GM12878 (cell line): ENCODE measurements around the gene DMRT2. TPM values are rescaled to one million over a fixed set of nuclear protein-coding genes. Genes with fewer than 3 reads are reported as not detected.
A peak's percentile ranks its signal among the peaks of the same experiment; 100 is the strongest.

Experiments
- ATAC-seq: fragments of 200-7000 bp; cut with Tn5 transposase; 3 replicates; pipeline ENCODE4 v1.9.1; 2020; ENCODE audit warnings: mild to moderate bottlenecking, moderate library complexity
- BruUV-seq: library from RNA; stranded (reverse); fragments of 400-500 nt; replicated peaks from 2 replicates; lab custom pipeline; 2021; lab: Mats Ljungman, UMichigan
- CTCF ChIA-PET: fragments of 300-600 bp; sonication (Branson Sonifier 250); formaldehyde crosslinking; extraction: SDS; loops from one replicate; lab custom pipeline; 2021; ENCODE audit warnings: inconsistent platforms; lab: Yijun Ruan, JAX
- POLR2A ChIA-PET: fragments of 350-600 bp; formaldehyde crosslinking; extraction: SDS; loops from one replicate; lab custom pipeline; 2021; ENCODE audit warnings: inconsistent platforms; lab: Charles Lee
- RAD21 ChIA-PET: fragments of 300-600 bp; sonication (Branson Sonifier 250); formaldehyde crosslinking; loops from one replicate; lab custom pipeline; 2023; ENCODE audit warnings: antibody characterized with exemption; ENCODE audit not compliant: unreplicated experiment; lab: Charles Lee
- SMC1A ChIA-PET: fragments of 300-600 bp; sonication (Branson Sonifier 250); formaldehyde crosslinking; loops from one replicate; lab custom pipeline; 2023; ENCODE audit not compliant: unreplicated experiment, uncharacterized antibody; lab: Charles Lee
- DNase-seq: peaks from one replicate; pipeline ENCODE4 v3.0.0-alpha.2; 2011; ENCODE audit warnings: low read depth, low spot score
- FAIRE-seq: peaks from 3 replicates; lab custom pipeline; 2011; peaks lifted over from hg19 to GRCh38; lab: Jason Lieb, UNC
- H2AFZ ChIP-seq: 2 replicates; pipeline ENCODE4 v1.6.0; 2011; ENCODE audit warnings: low read depth, low read length, control low read depth; ENCODE audit not compliant: control insufficient read depth
- H3K27ac ChIP-seq: 2 replicates; pipeline ENCODE4 v1.5.1; 2011; ENCODE audit warnings: control low read depth; ENCODE audit not compliant: control insufficient read depth, insufficient read depth
- H3K27me3 ChIP-seq, 2 experiments: replicated peaks in 1 of 2; 2 replicates each; pipeline versions ENCODE4 v1.6.0 to v1.6.1; 2011; ENCODE audit warnings: low read length in 1 of 2; ENCODE audit not compliant: control insufficient read depth in 2 of 2, insufficient read depth in 2 of 2
- H3K36me3 ChIP-seq, 2 experiments: 2 replicates each; pipeline ENCODE4 v1.5.1; 2011; ENCODE audit warnings: low read length in 1 of 2; ENCODE audit not compliant: control insufficient read depth in 2 of 2, insufficient read depth in 2 of 2
- H3K4me1 ChIP-seq: 2 replicates; pipeline ENCODE4 v1.6.1; 2011; ENCODE audit warnings: mild to moderate bottlenecking, low read length, moderate library complexity, mixed read lengths; ENCODE audit not compliant: control insufficient read depth, insufficient read depth
- H3K4me2 ChIP-seq: 2 replicates; pipeline ENCODE4 v1.6.0; 2011; ENCODE audit warnings: control low read depth; ENCODE audit not compliant: control insufficient read depth, insufficient read depth
- H3K4me3 ChIP-seq: fragments of 200-600 bp; sonication (generic); 2 replicates; pipeline ENCODE4 v1.5.1; 2016
- H3K79me2 ChIP-seq: 2 replicates; pipeline ENCODE4 v1.6.0; 2011; ENCODE audit warnings: low read length; ENCODE audit not compliant: control insufficient read depth, insufficient read depth
- H3K9ac ChIP-seq: 2 replicates; pipeline ENCODE4 v1.8.0; 2011; ENCODE audit warnings: low read length, control low read depth, mixed read lengths; ENCODE audit not compliant: control insufficient read depth, insufficient read depth
- H3K9me3 ChIP-seq: replicated peaks from 3 replicates; pipeline ENCODE4 v1.5.1; 2011; ENCODE audit warnings: mild to moderate bottlenecking, low read length; ENCODE audit not compliant: control insufficient read depth, insufficient read depth
- H4K20me1 ChIP-seq: 2 replicates; pipeline ENCODE4 v1.6.0; 2011; ENCODE audit not compliant: control insufficient read depth, insufficient read depth
- EED ChIP-seq: sonication (generic); IDR thresholded peaks from 2 replicates; pipeline ENCODE4 v1.6.1; 2016; ENCODE audit warnings: antibody characterized with exemption, low read depth
- MEF2A ChIP-seq: IDR thresholded peaks from 2 replicates; pipeline ENCODE4 v1.6.1; 2011; ENCODE audit warnings: low read depth, mild to moderate bottlenecking, low read length, moderate library complexity; ENCODE audit not compliant: insufficient read depth
- MYB ChIP-seq: fragments of 150-350 bp; IDR thresholded peaks from 2 replicates; pipeline ENCODE4 v1.6.1; 2014; ENCODE audit warnings: mild to moderate bottlenecking, low read depth, low read length, borderline replicate concordance
- REST ChIP-seq: IDR thresholded peaks from 2 replicates; pipeline ENCODE4 v1.6.1; 2012; ENCODE audit warnings: mild to moderate bottlenecking, low read depth, low read length
- SKIL ChIP-seq: fragments of 450-650 bp; IDR thresholded peaks from 2 replicates; pipeline ENCODE4 v1.6.1; 2017; ENCODE audit warnings: mild to moderate bottlenecking, low read depth, inconsistent platforms; ENCODE audit not compliant: poor library complexity, severe bottlenecking
- SPI1 ChIP-seq: IDR thresholded peaks from 2 replicates; pipeline ENCODE4 v1.6.1; 2011; ENCODE audit warnings: low read depth, mild to moderate bottlenecking, low read length, moderate library complexity, borderline replicate concordance; ENCODE audit not compliant: insufficient read depth
- ZNF622 ChIP-seq: fragments of 450-650 bp; IDR thresholded peaks from 2 replicates; pipeline ENCODE4 v1.6.1; 2017; ENCODE audit warnings: mild to moderate bottlenecking, inconsistent platforms
- WGBS: methylation state at CpG from one replicate; pipeline ENCODE4 v1.1.6; 2016; ENCODE audit warnings: low lambda C conversion rate; ENCODE audit not compliant: insufficient replicate concordance, insufficient coverage; ENCODE audit errors: missing lambda C conversion rate; 5-methylcytosine and 5-hydroxymethylcytosine counted together
- in situ Hi-C: fragments of 300-500 bp; cut with MboI; formaldehyde crosslinking; loops from 9 replicates; pipeline ENCODE4 v1.14.3; 2018; ENCODE audit warnings: mixed read lengths
- intact Hi-C: fragments of 100-400 bp; cut with micrococcal nuclease; formaldehyde crosslinking; loops from one replicate; pipeline ENCODE4 v1.14.2; 2022; ENCODE audit not compliant: unreplicated experiment
- polyA plus RNA-seq, 11 experiments: library from polyadenylated mRNA; depleted of rRNA in 4 of 11; unstranded in 6 of 11; stranded (reverse) in 5 of 11; fragments of >200 nt; fragmentation: Nextera tagmentation in 4 of 11; fragmentation: Illumina TruSeq in 1 of 11; extraction: Ambion mirVana in 4 of 11; extraction: Trizol in 1 of 11; gene quantifications; 1 replicate in 1 of 11; 2 replicates in 10 of 11; pipeline versions ENCODE4 v1.2.1 to v1.2.3, GENCODE V29; 2011 to 2016; ENCODE audit warnings: inconsistent platforms in 2 of 11, missing spikeins in 2 of 11, low read depth in 1 of 11
- total RNA-seq, 4 experiments: library from RNA; depleted of rRNA in 3 of 4; stranded (reverse); fragments of >200 nt in 3 of 4; fragmentation: Illumina TruSeq in 1 of 4; extraction: Trizol in 1 of 4; gene quantifications; 2 replicates each; pipeline versions ENCODE4 v1.2.1 to v1.2.3, GENCODE V29; 2013 to 2021

DMRT2 gene
- total and polyA plus RNA-seq, 10 of the 15 experiments (the other 5 are each of a cell fraction or from before 2014, with no cell fraction given) = 0.08 to 50.2 (median 0.69) TPM

GRCh38 chr9:1070692-1071091 lies 20.5 kb downstream of the DMRT2 start:
- ChIA-PET POLR2A (no interaction called here), SMC1A (interaction anchor here (0.8 to 0.9 kb wide), 2 partner anchors 14 to 18 kb away, joined by 3 read pairs; no protein-coding TSS in a partner anchor), CTCF (no interaction called here), RAD21 (no interaction called here)
- Histone ChIP-seq H3K4me1 (no peaks in the 10 kb centered on the region), H3K27me3 (no peaks in the 10 kb centered on the region), H3K9ac (no peak overlapping the region), H3K4me2 (no peak overlapping the region), H2AFZ (no peak overlapping the region), H3K79me2 (no peaks in the 10 kb centered on the region), H3K4me3 (no peak overlapping the region), H4K20me1 (no peaks in the 10 kb centered on the region), H3K36me3 (no peaks in the 10 kb centered on the region), H3K9me3 (no peaks in the 10 kb centered on the region), H3K27ac (no peak overlapping the region)
- WGBS = 45% methylated on average over 3 of the region's 3 CpGs
- intact Hi-C loops (no loop called here), in situ Hi-C loops (no loop called here)
- DNase-seq (no peak), ATAC-seq (no peak), FAIRE-seq (no peak)
- TF ChIP-seq ZNF622 (no peak), MEF2A (no peak), SKIL (no peak), MYB (no peak)
- BruUV-seq = no TSS peak

GRCh38 chr9:1071730-1072129 lies 21.6 kb downstream of the DMRT2 start:
- Histone ChIP-seq H3K27me3 (no peaks in the 10 kb centered on the region), H3K36me3 (no peaks in the 10 kb centered on the region), H3K4me1 (no peaks in the 10 kb centered on the region), H3K9ac (no peak overlapping the region), H3K9me3 (no peaks in the 10 kb centered on the region), H3K27ac (no peak overlapping the region), H3K79me2 (no peaks in the 10 kb centered on the region), H2AFZ (no peak overlapping the region), H3K4me2 (no peak overlapping the region), H4K20me1 (no peaks in the 10 kb centered on the region), H3K4me3 (no peak overlapping the region)
- 30% methylated on average over 3 of the region's 3 CpGs for WGBS
- DNase-seq (no peak), FAIRE-seq (no peak), ATAC-seq (no peak)
- BruUV-seq = no TSS peak
- SMC1A ChIA-PET = interaction anchor here (0.9 to 1.5 kb wide), 2 partner anchors 9 to 28 kb away, joined by 3 to 4 read pairs; no protein-coding TSS in a partner anchor
- intact Hi-C loops = no loop called here
- POLR2A ChIA-PET = no interaction called here
- in situ Hi-C loops = no loop called here
- CTCF ChIA-PET = interaction anchor here (1.2 to 1.5 kb wide), 4 partner anchors 9 to 67 kb away, joined by 3 to 10 read pairs (median 3); no protein-coding TSS in a partner anchor
- RAD21 ChIA-PET = interaction anchor here (1.0 kb wide), 1 partner anchor 13 kb away, joined by 3 read pairs; no protein-coding TSS in a partner anchor
- TF ChIP-seq REST = no peak
- TF ChIP-seq MEF2A = no peak
- no peak for TF ChIP-seq EED
- TF ChIP-seq SPI1 = peak; percentile 43; the same call in 1 of the 2 replicates
